IPS-11a (cell line): ENCODE results near the gene DCDC1.
"Not testable (repeated sequence)": the region's sequence is repeated elsewhere in the genome, so short reads cannot be mapped to it uniquely, and the experiment has no call there.

Experiments used
- H3K4me3 ChIP-seq: one replicate; pipeline ENCODE4 v1.5.1; 2013; ENCODE audit warnings: low read depth, low read length, control low read depth

The DCDC1 gene

DNA sequence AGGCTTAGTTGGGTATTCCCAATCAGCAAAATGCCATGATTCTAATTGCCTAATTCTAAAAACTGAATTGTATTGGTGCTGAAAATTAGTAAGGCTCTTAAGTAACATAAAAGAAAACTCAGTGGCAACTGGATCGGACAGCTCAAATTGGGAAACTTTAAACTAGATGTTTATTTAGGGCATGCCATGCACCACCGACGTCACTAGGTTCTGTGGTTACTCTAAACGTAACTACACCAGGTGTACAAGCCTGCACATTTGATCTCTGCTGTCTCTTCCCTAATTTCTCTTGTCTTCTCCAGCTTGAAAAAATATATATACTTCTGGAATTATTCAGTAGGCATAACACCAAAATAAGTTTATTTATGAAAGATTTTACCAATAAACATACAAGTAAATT lies 378.2 kb downstream of the DCDC1 start:
- no peak overlapping the region for H3K4me3 ChIP-seq

GRCh38 chr11:30990625-30991296 lies 378.8 kb downstream of the DCDC1 start:
- no peak overlapping the region for H3K4me3 ChIP-seq

- no peak overlapping the region for H3K4me3 ChIP-seq
Measured at GRCh38 chr11:30987819-30988218, 381.7 kb downstream of the DCDC1 start.

- no peak overlapping the region for H3K4me3 ChIP-seq
Measured at GRCh38 chr11:30985536-30985935, 384.0 kb downstream of the DCDC1 start.

GRCh38 chr11:30984827-30985226 lies 384.7 kb downstream of the DCDC1 start:
- no peak overlapping the region for H3K4me3 ChIP-seq

GRCh38 chr11:30984442-30984816 lies 385.1 kb downstream of the DCDC1 start:
- H3K4me3 ChIP-seq, result no peak overlapping the region

GRCh38 chr11:30983776-30984441 lies 385.6 kb downstream of the DCDC1 start:
- H3K4me3 ChIP-seq, result no peak overlapping the region

GRCh38 chr11:30983143-30983542 lies 386.4 kb downstream of the DCDC1 start:
- no peak overlapping the region for H3K4me3 ChIP-seq

GRCh38 chr11:30967579-30967978 lies 402.0 kb downstream of the DCDC1 start:
- no peak overlapping the region for H3K4me3 ChIP-seq

DNA sequence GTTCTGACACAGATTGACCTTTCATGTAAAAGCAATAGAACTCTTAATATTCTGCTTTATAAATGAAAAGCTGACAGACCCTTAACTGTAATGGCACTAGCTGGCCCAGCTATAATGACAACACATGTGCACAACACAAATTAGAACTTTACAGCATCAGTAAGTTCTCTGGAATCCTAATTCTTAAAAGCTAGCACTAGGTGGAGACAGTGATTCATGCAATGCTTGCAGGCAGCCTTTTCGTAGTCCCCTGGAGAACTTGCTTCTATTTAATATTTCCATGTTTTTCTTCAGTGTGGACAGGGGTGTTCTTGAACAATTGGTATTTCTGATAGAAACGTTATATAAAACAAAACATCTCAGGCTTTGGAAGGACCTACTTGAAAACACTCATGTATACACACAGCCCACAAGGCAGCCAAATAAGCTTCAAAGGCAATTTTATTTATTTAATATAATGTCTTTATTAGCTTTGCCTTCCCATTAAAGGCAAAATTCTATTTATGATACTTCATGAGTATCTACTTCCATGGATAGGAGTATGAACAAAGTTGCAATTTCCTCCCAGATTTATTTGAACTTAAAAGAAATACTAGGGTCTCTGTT lies 409.0 kb downstream of the DCDC1 start:
- H3K4me3 ChIP-seq, result no peak overlapping the region

DNA sequence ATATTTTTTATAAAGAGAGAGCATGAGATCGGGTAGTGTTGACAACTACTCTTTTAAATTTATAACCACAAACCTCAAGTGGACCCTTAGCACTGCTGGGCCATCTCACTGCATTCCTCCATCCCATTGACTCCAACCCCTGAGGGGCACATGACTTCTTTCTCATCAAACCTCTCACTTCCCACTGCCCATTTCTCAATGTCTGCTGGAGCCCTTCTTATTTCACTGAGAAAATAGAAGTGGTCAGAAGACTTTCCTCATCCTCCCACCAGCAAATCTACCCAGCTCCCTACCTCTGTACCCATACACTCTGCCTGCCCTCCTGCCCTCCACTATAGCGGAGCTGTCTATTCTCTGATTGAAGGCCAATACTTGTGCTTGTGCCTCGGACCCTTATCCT lies 412.8 kb downstream of the DCDC1 start:
- no peak overlapping the region for H3K4me3 ChIP-seq

- no peak overlapping the region for H3K4me3 ChIP-seq
Measured at GRCh38 chr11:30949838-30950237, 419.7 kb downstream of the DCDC1 start.

DNA sequence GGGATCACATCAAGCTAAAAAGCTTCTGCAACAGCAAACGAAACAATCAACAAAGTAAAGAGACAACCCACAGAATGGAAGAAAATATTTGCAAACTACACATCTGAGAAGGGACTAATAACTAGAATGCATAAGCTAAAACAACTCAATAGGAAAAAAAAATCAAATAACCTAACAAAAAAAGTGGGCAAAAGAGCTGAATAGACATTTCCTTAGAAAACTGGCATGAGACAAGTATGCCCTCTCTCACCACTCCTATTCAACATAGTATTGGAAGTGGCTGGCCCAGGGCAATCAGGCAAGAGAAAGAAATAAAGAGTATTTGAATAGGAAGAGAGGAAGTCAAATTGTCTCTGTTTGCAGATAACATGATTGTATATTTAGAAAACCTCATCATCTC lies 421.8 kb downstream of the DCDC1 start:
- not testable (repeated sequence) for H3K4me3 ChIP-seq

DNA sequence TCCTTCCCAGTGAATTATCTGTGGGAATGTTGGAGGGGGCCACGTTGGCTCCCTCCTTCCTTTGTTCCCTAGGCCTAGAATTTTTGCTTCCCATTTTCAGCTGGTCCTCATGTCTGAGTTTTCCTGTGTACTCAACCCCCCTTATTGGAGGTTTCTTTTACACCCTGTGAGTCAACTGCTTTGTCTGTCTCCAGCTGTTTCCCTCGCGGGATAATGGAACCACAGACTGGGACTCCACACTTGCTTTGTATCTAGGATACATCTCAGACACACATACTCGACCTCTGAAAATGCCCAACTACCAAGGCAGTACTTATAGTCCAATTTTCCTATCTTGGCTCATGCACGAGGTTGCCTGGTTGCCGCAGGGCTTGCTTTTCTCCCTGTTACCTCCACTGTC lies 430.7 kb downstream of the DCDC1 start:
- no peak overlapping the region for H3K4me3 ChIP-seq

GRCh38 chr11:30938171-30938570 lies 431.4 kb downstream of the DCDC1 start:
- no peak overlapping the region for H3K4me3 ChIP-seq

GRCh38 chr11:30936491-30936890 lies 433.0 kb downstream of the DCDC1 start:
- H3K4me3 ChIP-seq, result no peak overlapping the region

DNA sequence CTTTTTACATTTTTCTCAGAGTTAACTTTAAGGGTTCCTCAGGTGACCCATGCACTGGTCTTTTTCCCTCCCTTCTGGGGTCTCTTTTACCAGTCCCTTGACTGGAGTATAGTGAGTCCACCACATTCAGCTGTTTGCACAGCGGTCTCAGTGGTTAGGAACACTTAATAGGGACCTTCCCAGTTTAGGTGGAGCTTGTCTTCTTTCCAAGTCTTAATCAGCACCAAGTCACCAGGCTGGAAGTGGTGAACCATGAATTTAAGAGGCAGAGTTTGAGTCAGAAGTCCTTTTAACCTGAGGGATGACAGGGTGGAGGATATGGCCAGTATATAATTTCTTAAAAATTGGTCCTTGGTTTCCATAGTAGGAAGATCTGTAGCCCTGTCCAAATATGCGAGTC lies 433.7 kb downstream of the DCDC1 start:
- H3K4me3 ChIP-seq, result no peak overlapping the region

DNA sequence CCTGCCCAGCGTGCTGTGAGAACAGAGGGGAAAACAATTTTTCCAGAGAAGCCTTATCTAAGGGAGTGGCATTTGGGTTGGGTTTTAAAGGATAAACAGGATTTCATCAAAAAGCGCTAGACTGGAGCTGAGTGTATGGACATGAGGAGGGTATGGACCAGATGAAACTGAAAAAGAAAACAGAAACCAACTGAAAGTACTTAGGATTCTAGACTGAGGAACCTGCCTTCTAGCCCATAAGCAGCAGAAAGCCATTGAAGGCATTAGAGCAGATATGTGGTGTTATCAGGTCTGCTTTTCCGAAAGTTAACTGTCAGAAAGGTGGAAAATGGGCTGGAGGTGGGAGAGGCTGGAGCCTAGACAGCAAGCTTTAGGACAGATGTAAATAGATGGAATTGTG lies 443.4 kb downstream of the DCDC1 start:
- no peak overlapping the region for H3K4me3 ChIP-seq

DNA sequence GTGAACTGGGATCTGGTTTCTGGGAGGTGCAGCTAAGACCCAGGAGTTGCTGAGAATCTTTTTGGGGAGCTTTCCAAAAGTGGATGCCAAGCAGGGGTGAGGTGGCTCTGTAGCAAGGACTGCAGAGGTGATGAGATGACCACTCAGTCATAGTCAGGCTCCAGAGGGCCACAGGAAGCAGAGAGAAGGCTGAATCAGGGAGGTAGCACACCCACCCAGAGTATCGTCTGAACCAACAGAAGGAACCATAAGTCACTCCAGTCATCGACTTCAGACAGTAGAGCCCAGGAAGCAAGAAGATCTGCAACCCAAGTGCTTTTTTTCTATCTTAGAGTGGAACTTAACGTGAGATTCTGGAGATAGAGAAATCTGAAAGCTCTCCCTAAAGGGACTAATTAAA lies 447.7 kb downstream of the DCDC1 start:
- H3K4me3 ChIP-seq, result no peak overlapping the region

- H3K4me3 ChIP-seq, result no peak overlapping the region
Measured at GRCh38 chr11:30919389-30920152, 450.0 kb downstream of the DCDC1 start.

DNA sequence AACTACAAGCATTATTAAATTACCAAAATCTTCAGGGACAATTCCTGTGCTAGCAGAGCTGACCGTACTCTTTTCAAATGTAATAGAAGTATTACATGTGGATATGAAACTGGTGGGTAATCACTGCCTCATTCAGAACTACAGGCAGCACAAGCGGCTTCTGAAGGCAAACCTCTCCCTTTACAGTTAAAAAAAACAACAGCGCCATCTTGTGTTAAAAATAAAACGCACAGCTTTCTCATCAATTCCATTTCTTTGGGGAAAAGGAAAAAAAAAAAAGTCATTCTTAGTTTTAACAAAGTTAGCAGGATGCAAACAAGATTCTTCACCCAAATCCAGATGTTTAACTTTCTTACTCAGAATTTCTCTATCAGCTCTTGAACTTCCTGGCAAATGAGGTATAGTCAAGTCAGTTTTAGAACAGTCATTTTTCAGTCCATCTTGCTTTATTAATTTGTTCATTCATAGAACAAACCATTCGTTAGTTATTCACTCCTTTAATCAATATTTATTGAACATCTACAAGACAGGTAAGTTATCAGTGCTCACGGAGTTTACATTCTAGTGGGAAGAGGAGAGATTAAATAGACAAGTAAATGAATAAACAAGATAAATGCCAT lies 451.6 kb downstream of the DCDC1 start:
- H3K4me3 ChIP-seq, result no peak overlapping the region
